Measurements from ENCODE around the gene CALM1. TPM values are rescaled to one million over a fixed set of nuclear protein-coding genes. Genes with fewer than 3 reads are reported as not detected.

The CALM1 gene
- total RNA-seq, 2 donors from 2014 or later, result 521 to 669 TPM

- H3K9me3 Mint-ChIP-seq, result no peaks in the 10 kb centered on the region
- H3K36me3 Mint-ChIP-seq, result no peaks in the 10 kb centered on the region
- ATAC-seq (no peak), DNase-seq (ENCODE audit: low spot score) (no peak)
- H3K4me1 Mint-ChIP-seq (ENCODE audit: low read depth in 2 of 2), result no peaks in the 10 kb centered on the region
- no peak overlapping the region for H3K4me3 Mint-ChIP-seq
- H3K27me3 Mint-ChIP-seq, result no peaks in the 10 kb centered on the region
- no peak overlapping the region for H3K27ac Mint-ChIP-seq
Measured at GRCh38 chr14:90426663-90427062, 29.8 kb downstream of the CALM1 start.

- H3K27ac Mint-ChIP-seq, result no peak overlapping the region
- no peaks in the 10 kb centered on the region for H3K27me3 Mint-ChIP-seq
- no peak overlapping the region for H3K4me3 Mint-ChIP-seq
- no peaks in the 10 kb centered on the region for H3K36me3 Mint-ChIP-seq
- H3K9me3 Mint-ChIP-seq, result no peaks in the 10 kb centered on the region
- no peaks in the 10 kb centered on the region for H3K4me1 Mint-ChIP-seq (ENCODE audit: low read depth in 2 of 2)
- ATAC-seq (no peak), DNase-seq (ENCODE audit: low spot score) (no peak)
Measured at GRCh38 chr14:90427848-90428426, 31.1 kb downstream of the CALM1 start.

GRCh38 chr14:90428676-90429075 lies 31.8 kb downstream of the CALM1 start:
- no peak for ATAC-seq
- no peak for DNase-seq (ENCODE audit: low spot score)
- H3K4me1 Mint-ChIP-seq (ENCODE audit: low read depth in 2 of 2), result no peaks in the 10 kb centered on the region
- no peaks in the 10 kb centered on the region for H3K27me3 Mint-ChIP-seq
- H3K9me3 Mint-ChIP-seq, result no peaks in the 10 kb centered on the region
- no peaks in the 10 kb centered on the region for H3K36me3 Mint-ChIP-seq
- no peak overlapping the region for H3K27ac Mint-ChIP-seq
- no peak overlapping the region for H3K4me3 Mint-ChIP-seq

GRCh38 chr14:90429236-90429635 lies 32.4 kb downstream of the CALM1 start:
- H3K27ac Mint-ChIP-seq, result no peak overlapping the region
- no peak overlapping the region for H3K4me3 Mint-ChIP-seq
- H3K9me3 Mint-ChIP-seq, result no peaks in the 10 kb centered on the region
- DNase-seq (ENCODE audit: low spot score) (no peak), ATAC-seq (no peak)
- H3K36me3 Mint-ChIP-seq, result no peaks in the 10 kb centered on the region
- H3K4me1 Mint-ChIP-seq (ENCODE audit: low read depth in 2 of 2), result no peaks in the 10 kb centered on the region
- no peaks in the 10 kb centered on the region for H3K27me3 Mint-ChIP-seq

- H3K4me1 Mint-ChIP-seq (ENCODE audit: low read depth in 2 of 2), result no peaks in the 10 kb centered on the region
- H3K27ac Mint-ChIP-seq, result no peak overlapping the region
- H3K9me3 Mint-ChIP-seq, result no peaks in the 10 kb centered on the region
- DNase-seq (ENCODE audit: low spot score) (no peak), ATAC-seq (no peak)
- H3K36me3 Mint-ChIP-seq, result no peaks in the 10 kb centered on the region
- H3K4me3 Mint-ChIP-seq, result no peak overlapping the region
- no peaks in the 10 kb centered on the region for H3K27me3 Mint-ChIP-seq
Measured at GRCh38 chr14:90429754-90430153, 32.9 kb downstream of the CALM1 start.

- ATAC-seq, result peak in 1 of 2 donors; percentile 28
- H3K27ac Mint-ChIP-seq, result peak overlapping the region in 1 of 2 donors; percentile 30
Measured at GRCh38 chr14:90434370-90435020, 37.7 kb downstream of the CALM1 start.

GRCh38 chr14:90438841-90439240 lies 42.0 kb downstream of the CALM1 start:
- DNase-seq (ENCODE audit: low spot score), result no peak
- H3K4me1 Mint-ChIP-seq (ENCODE audit: low read depth in 2 of 2), result no peaks in the 10 kb centered on the region

More at GRCh38 chr14:90434370-90435020, 37.7 kb downstream of the CALM1 start:
- Mint-ChIP-seq H3K36me3 (no peaks in the 10 kb centered on the region), H3K9me3 (no peaks in the 10 kb centered on the region), H3K27me3 (peaks cover 0 to 2% of the 10 kb centered on the region in 2 donors), H3K4me1 (ENCODE audit: low read depth in 2 of 2) (no peaks in the 10 kb centered on the region), H3K4me3 (no peak overlapping the region)
- peak; percentile 53 for DNase-seq (ENCODE audit: low spot score)

GRCh38 chr14:90440021-90440451 lies 43.2 kb downstream of the CALM1 start:
- no peak overlapping the region for H3K27ac Mint-ChIP-seq
- H3K4me3 Mint-ChIP-seq, result no peak overlapping the region
- DNase-seq (ENCODE audit: low spot score) (peak; percentile 34), ATAC-seq (no peak)
- no peaks in the 10 kb centered on the region for H3K36me3 Mint-ChIP-seq
- no peaks in the 10 kb centered on the region for H3K9me3 Mint-ChIP-seq
- peaks cover 0 to 5% of the 10 kb centered on the region in 2 donors for H3K27me3 Mint-ChIP-seq
- peaks cover 0 to 6% of the 10 kb centered on the region in 2 donors for H3K4me1 Mint-ChIP-seq (ENCODE audit: low read depth in 2 of 2)

More at GRCh38 chr14:90438841-90439240, 42.0 kb downstream of the CALM1 start:
- Mint-ChIP-seq H3K4me3 (no peak overlapping the region), H3K9me3 (no peaks in the 10 kb centered on the region), H3K36me3 (no peaks in the 10 kb centered on the region), H3K27me3 (peaks cover 0 to 5% of the 10 kb centered on the region in 2 donors), H3K27ac (no peak overlapping the region)
- no peak for ATAC-seq

GRCh38 chr14:90440592-90440991 lies 43.8 kb downstream of the CALM1 start:
- H3K4me1 Mint-ChIP-seq (ENCODE audit: low read depth in 2 of 2), result peaks cover 0 to 6% of the 10 kb centered on the region in 2 donors
- H3K27me3 Mint-ChIP-seq, result peaks cover 0 to 4% of the 10 kb centered on the region in 2 donors
- peak; percentile 2 for DNase-seq (ENCODE audit: low spot score)
- H3K4me3 Mint-ChIP-seq, result no peak overlapping the region
- no peak overlapping the region for H3K27ac Mint-ChIP-seq
- H3K36me3 Mint-ChIP-seq, result no peaks in the 10 kb centered on the region
- no peaks in the 10 kb centered on the region for H3K9me3 Mint-ChIP-seq
- no peak for ATAC-seq

GRCh38 chr14:90442388-90442787 lies 45.6 kb downstream of the CALM1 start:
- H3K27me3 Mint-ChIP-seq, result peaks cover 6 to 9% of the 10 kb centered on the region in 2 donors
- H3K9me3 Mint-ChIP-seq, result no peaks in the 10 kb centered on the region
- no peak overlapping the region for H3K27ac Mint-ChIP-seq
- peaks cover 0 to 6% of the 10 kb centered on the region in 2 donors for H3K4me1 Mint-ChIP-seq (ENCODE audit: low read depth in 2 of 2)
- no peak overlapping the region for H3K4me3 Mint-ChIP-seq
- no peak for ATAC-seq
- DNase-seq (ENCODE audit: low spot score), result no peak
- H3K36me3 Mint-ChIP-seq, result no peaks in the 10 kb centered on the region

GRCh38 chr14:90443161-90444076 lies 46.6 kb downstream of the CALM1 start:
- H3K27me3 Mint-ChIP-seq, result peaks cover 9 to 13% of the 10 kb centered on the region in 2 donors
- H3K4me3 Mint-ChIP-seq, result no peak overlapping the region
- no peaks in the 10 kb centered on the region for H3K36me3 Mint-ChIP-seq
- DNase-seq (ENCODE audit: low spot score), result peak; percentile 12
- H3K4me1 Mint-ChIP-seq (ENCODE audit: low read depth in 2 of 2), result peaks cover 0 to 6% of the 10 kb centered on the region in 2 donors
- H3K27ac Mint-ChIP-seq, result no peak overlapping the region
- no peaks in the 10 kb centered on the region for H3K9me3 Mint-ChIP-seq
- peak in 1 of 2 donors; percentile 25 for ATAC-seq

- H3K9me3 Mint-ChIP-seq, result no peaks in the 10 kb centered on the region
- H3K4me1 Mint-ChIP-seq (ENCODE audit: low read depth in 2 of 2), result peaks cover 0 to 6% of the 10 kb centered on the region in 2 donors
- ATAC-seq, result no peak
- no peak for DNase-seq (ENCODE audit: low spot score)
- no peak overlapping the region for H3K4me3 Mint-ChIP-seq
- no peak overlapping the region for H3K27ac Mint-ChIP-seq
- no peaks in the 10 kb centered on the region for H3K36me3 Mint-ChIP-seq
- peaks cover 9 to 13% of the 10 kb centered on the region in 2 donors for H3K27me3 Mint-ChIP-seq
Measured at GRCh38 chr14:90444077-90444696, 47.4 kb downstream of the CALM1 start.

- Mint-ChIP-seq H3K36me3 (no peaks in the 10 kb centered on the region), H3K9me3 (no peaks in the 10 kb centered on the region), H3K4me3 (no peak overlapping the region), H3K27me3 (peaks cover 11 to 13% of the 10 kb centered on the region in 2 donors), H3K27ac (no peak overlapping the region), H3K4me1 (ENCODE audit: low read depth in 2 of 2) (peaks cover 0 to 6% of the 10 kb centered on the region in 2 donors)
- no peak for DNase-seq (ENCODE audit: low spot score)
- ATAC-seq, result no peak
Measured at GRCh38 chr14:90445011-90445410, 48.2 kb downstream of the CALM1 start.
